Osteocyte (in vitro differentiated cells): ENCODE data around the gene PIP4K2B. TPM values are rescaled to one million over a fixed set of nuclear protein-coding genes. Genes with fewer than 3 reads are reported as not detected.

Source experiments
- DNase-seq: peaks from one replicate; pipeline ENCODE4 v3.0.0; 2021; ENCODE audit warnings: mixed read lengths; ENCODE audit not compliant: unreplicated experiment; ENCODE audit errors: extremely low spot score
- H3K27ac Mint-ChIP-seq: one replicate; pipeline ENCODE4 v1.8.0; 2021; ENCODE audit warnings: mild to moderate bottlenecking, mixed read lengths; ENCODE audit not compliant: unreplicated experiment
- H3K27me3 Mint-ChIP-seq: one replicate; pipeline ENCODE4 v1.8.0; 2021; ENCODE audit warnings: mixed read lengths; ENCODE audit not compliant: unreplicated experiment
- H3K36me3 Mint-ChIP-seq: one replicate; pipeline ENCODE4 v1.8.0; 2021; ENCODE audit warnings: mixed read lengths; ENCODE audit not compliant: unreplicated experiment
- H3K4me1 Mint-ChIP-seq: one replicate; pipeline ENCODE4 v1.8.0; 2021; ENCODE audit warnings: mixed read lengths; ENCODE audit not compliant: unreplicated experiment
- H3K4me3 Mint-ChIP-seq: one replicate; pipeline ENCODE4 v1.8.0; 2021; ENCODE audit warnings: mild to moderate bottlenecking, moderate library complexity, mixed read lengths; ENCODE audit not compliant: unreplicated experiment
- H3K9me3 Mint-ChIP-seq: one replicate; pipeline ENCODE4 v1.8.0; 2021; ENCODE audit warnings: mixed read lengths; ENCODE audit not compliant: unreplicated experiment
- total RNA-seq: library from RNA; stranded (reverse); gene quantifications from 2 replicates; pipeline ENCODE4 v1.2.1, GENCODE V29; 2021
- TF ChIP-seq, protein P1 (sequence below): fragments of 200-600 bp; sonication (generic); IDR thresholded peaks from 2 replicates; pipeline ENCODE4 v1.5.0; 2021; ENCODE audit warnings: antibody characterized with exemption, mild to moderate bottlenecking, moderate library complexity

PIP4K2B gene
- total RNA-seq, 1 donor from 2014 or later = 77.4 TPM

DNA sequence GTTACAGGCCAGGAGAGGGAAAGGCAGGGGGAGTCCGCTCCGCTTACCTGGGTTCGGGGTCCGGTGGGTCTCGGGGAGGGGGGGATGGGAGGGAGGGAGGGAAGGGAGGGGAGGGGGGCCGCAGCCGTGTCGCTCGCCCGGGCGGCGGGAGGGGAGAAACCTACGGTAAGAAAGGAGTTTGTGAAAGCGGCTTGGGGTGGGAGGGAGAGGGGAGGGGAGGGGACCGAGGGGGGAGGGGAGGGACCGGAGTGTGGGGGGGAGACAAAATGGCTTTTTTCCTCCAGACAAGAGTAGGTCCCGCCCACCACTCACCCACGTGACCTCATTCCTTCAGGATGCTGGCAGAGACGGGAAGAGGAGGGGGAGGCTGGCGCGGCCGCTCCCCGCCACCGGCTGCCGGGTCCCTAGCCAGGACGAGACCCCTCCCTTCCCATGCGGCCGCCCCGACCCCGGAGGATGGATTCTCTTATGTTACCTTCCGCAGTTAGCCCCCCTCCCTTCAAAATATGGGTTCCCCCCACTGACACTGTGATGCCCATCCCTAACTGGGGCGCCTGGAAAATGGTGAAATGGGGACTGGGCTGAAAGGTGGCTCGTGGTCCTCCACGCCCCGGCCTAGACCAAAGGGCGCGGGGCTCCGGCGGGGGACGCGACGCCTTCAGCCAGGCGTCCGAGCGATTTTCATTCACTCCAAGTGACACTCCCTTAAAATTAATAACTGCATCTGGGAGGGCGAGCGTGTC lies 51.0 kb downstream of the PIP4K2B start, which contains the start of gene PCGF2:
PCGF2 (minus strand) TSS at position 188 of the 743 bp plus-strand sequence. CDS start 7,934 bp downstream, outside the sequence.
- H3K4me3 Mint-ChIP-seq = peak within 1 kb of the TSS; percentile 99
- H3K9me3 Mint-ChIP-seq = no peaks in the 10 kb centered on the region
- TF ChIP-seq, protein P1, sequence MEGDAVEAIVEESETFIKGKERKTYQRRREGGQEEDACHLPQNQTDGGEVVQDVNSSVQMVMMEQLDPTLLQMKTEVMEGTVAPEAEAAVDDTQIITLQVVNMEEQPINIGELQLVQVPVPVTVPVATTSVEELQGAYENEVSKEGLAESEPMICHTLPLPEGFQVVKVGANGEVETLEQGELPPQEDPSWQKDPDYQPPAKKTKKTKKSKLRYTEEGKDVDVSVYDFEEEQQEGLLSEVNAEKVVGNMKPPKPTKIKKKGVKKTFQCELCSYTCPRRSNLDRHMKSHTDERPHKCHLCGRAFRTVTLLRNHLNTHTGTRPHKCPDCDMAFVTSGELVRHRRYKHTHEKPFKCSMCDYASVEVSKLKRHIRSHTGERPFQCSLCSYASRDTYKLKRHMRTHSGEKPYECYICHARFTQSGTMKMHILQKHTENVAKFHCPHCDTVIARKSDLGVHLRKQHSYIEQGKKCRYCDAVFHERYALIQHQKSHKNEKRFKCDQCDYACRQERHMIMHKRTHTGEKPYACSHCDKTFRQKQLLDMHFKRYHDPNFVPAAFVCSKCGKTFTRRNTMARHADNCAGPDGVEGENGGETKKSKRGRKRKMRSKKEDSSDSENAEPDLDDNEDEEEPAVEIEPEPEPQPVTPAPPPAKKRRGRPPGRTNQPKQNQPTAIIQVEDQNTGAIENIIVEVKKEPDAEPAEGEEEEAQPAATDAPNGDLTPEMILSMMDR = no peak
- no peaks in the 10 kb centered on the region for H3K36me3 Mint-ChIP-seq
- DNase-seq = peak; percentile 92
- H3K27ac Mint-ChIP-seq = peak within 1 kb of the TSS; percentile 76
- peaks cover 61% of the 10 kb centered on the region for H3K4me1 Mint-ChIP-seq
- no peaks in the 10 kb centered on the region for H3K27me3 Mint-ChIP-seq

DNA sequence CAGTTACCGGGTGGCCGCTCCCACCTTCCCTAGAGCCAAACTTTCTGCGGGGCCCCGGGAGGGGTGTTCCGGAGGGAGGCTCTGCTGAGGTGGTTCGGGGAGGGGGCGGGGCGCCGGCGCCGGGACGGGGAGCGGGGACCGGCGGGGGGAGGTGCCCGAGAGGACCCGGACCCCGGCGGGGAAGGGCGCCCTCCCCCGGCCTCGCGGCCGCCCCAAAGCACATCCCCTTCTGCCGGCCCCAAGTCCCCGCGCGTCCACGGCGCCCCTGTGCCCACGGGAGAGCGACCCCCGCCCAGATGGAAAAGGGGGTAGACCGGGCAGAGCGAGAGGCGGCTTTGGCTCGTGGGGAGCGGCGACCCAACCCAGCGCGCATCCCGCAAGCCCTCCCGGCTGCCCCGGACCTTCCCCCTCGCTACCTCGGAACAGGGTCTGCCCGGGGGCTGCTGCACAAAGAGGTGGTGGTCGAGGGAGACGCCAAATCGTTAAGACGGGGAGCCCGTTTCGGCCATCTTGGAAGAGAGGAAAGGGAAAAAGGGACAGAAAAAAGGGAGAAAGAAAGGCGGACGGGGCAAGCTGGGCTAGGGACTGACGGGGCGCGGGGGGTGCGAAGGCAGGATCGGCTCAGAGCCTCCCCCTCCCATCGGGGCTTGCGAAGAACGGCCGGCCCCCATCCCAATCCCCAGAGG lies 51.8 kb downstream of the PIP4K2B start:
- Mint-ChIP-seq H3K36me3 (no peaks in the 10 kb centered on the region), H3K4me1 (peaks cover 61% of the 10 kb centered on the region), H3K4me3 (peak overlapping the region; percentile 99), H3K27ac (peak overlapping the region; percentile 76), H3K27me3 (no peaks in the 10 kb centered on the region), H3K9me3 (no peaks in the 10 kb centered on the region)
- DNase-seq = no peak
- TF ChIP-seq, protein P1 = peak; percentile 36

DNA sequence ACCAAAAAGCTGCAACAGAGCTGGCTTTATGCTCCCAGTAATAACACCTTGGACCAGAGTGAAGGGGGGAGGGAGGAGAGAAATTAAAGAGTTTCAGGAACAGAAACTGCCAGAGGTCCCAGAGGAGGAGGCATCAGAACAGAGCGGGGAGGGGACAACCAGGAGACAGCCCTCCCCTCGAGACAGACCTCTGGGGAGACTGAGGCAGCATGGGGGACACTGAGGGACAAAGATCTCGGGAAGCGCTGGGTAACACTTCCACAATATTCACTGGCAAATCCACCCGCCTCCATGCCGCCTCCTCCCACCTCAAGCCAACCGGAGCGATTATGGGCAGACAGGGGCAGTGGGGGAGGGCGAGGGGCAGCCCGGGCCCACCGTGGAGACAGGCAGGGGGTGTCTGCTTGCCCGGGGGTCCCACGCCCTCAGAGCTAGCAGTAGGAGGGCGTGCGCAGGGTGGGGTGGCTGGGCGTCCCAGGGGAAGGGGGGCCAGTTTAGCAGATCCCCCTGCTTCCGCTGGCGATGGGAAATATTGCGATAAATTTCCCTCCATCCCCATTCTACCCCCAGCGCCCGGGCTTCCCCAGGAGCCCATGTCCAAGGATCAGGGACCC lies 52.4 kb downstream of the PIP4K2B start:
- H3K27me3 Mint-ChIP-seq = no peaks in the 10 kb centered on the region
- DNase-seq = no peak
- H3K9me3 Mint-ChIP-seq = no peaks in the 10 kb centered on the region
- H3K27ac Mint-ChIP-seq = peak overlapping the region; percentile 72
- TF ChIP-seq, protein P1 = no peak
- H3K4me3 Mint-ChIP-seq = peak overlapping the region; percentile 86
- no peaks in the 10 kb centered on the region for H3K36me3 Mint-ChIP-seq
- H3K4me1 Mint-ChIP-seq = peaks cover 67% of the 10 kb centered on the region

DNA sequence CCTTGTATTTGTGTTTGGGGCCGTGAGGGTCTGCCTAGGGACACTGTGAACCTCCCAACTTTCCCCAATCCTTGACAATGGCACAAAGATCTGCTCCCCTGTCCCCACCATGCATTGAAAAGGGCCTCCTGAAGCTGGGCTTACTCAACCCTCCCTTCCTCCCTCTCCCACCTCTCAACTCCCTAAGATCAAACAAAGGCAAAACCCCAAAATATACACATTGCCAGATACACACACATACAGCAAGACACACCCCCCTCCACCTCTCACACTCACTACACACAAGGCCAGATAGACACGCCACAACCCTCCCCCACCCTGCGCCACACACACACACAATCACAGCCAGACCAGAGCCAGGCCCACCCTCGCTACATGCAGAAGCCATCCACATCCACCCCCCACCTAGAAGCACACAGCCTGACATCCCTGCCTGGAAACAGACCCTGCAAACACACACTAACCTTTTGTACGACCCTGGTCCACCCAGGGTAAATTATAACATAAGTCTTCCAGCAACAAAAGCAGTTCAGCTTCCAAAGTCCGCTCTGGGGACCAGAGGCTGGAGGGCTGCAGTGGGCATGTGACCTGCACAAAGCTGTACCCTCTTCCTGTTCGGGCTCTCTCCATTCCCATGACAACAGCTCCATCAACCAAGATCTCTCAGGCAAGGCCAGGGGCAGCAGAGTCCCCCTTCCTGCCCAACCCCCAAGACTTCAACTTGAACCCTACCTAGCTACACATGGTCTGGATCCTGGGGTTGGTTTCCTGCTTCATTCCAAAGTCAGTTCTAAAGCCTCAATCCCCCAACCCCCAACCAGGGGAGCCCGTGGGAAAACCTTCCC lies 53.1 kb downstream of the PIP4K2B start:
- H3K27me3 Mint-ChIP-seq = no peaks in the 10 kb centered on the region
- TF ChIP-seq, protein P1 = no peak
- peak overlapping the region; percentile 72 for H3K27ac Mint-ChIP-seq
- peak overlapping the region; percentile 86 for H3K4me3 Mint-ChIP-seq
- H3K9me3 Mint-ChIP-seq = no peaks in the 10 kb centered on the region
- DNase-seq = no peak
- peaks cover 66% of the 10 kb centered on the region for H3K4me1 Mint-ChIP-seq
- H3K36me3 Mint-ChIP-seq = no peaks in the 10 kb centered on the region
